Breast epithelium (tissue), 4 donors: Measurements from ENCODE around the gene CDR2. TPM values are rescaled to one million over a fixed set of nuclear protein-coding genes. Genes with fewer than 3 reads are reported as not detected.

Experiments used
- DNase-seq, 2 donors: peaks; one replicate each; pipeline ENCODE4 v3.0.0-alpha.2; 2019; ENCODE audit warnings: low spot score in 2 of 2
- H3K27ac ChIP-seq, 2 donors: fragments of 200-600 bp; sonication (generic) in 1 of 2; one replicate each; pipeline ENCODE4 v1.5.1; 2016 to 2019; ENCODE audit warnings: mild to moderate bottlenecking in 1 of 2
- H3K27me3 ChIP-seq, 2 donors: fragments of 200-600 bp; sonication (generic) in 1 of 2; one replicate each; pipeline versions ENCODE4 v1.5.1 to v1.6.0; 2017 to 2019; ENCODE audit warnings: control low read depth in 1 of 2, mild to moderate bottlenecking in 1 of 2
- H3K36me3 ChIP-seq: fragments of 200-600 bp; one replicate; pipeline ENCODE4 v1.5.1; 2019
- H3K4me1 ChIP-seq, 2 donors: fragments of 200-600 bp; sonication (generic); one replicate each; pipeline ENCODE4 v1.5.1; 2016 to 2019; ENCODE audit warnings: control low read depth in 1 of 2
- H3K4me3 ChIP-seq, 3 donors: fragments of 200-600 bp; sonication (generic); 1 replicate in 2 of 3; 2 replicates in 1 of 3; pipeline ENCODE4 v1.5.1; 2016 to 2019; ENCODE audit warnings: mild to moderate bottlenecking in 3 of 3, moderate library complexity in 2 of 3
- H3K9me3 ChIP-seq, 2 donors: fragments of 200-600 bp; sonication (generic) in 1 of 2; one replicate each; pipeline ENCODE4 v1.5.1; 2016 to 2019; ENCODE audit warnings: control low read depth in 1 of 2
- CTCF ChIP-seq, 3 donors: fragments of 450-650 bp; IDR thresholded peaks; one replicate each; pipeline ENCODE4 v1.5.1; 2016 to 2017; ENCODE audit warnings: antibody characterized with exemption in 3 of 3, mild to moderate bottlenecking in 3 of 3, moderate library complexity in 3 of 3
- POLR2A ChIP-seq: fragments of 450-650 bp; IDR thresholded peaks from one replicate; pipeline ENCODE4 v1.6.1; 2016; ENCODE audit warnings: antibody characterized with exemption, mild to moderate bottlenecking, moderate library complexity
- POLR2AphosphoS5 ChIP-seq, 3 donors: sonication (generic); formaldehyde crosslinking; IDR thresholded peaks; one replicate each; pipeline ENCODE4 v1.6.1; 2017; ENCODE audit warnings: antibody characterized with exemption in 3 of 3
- intact Hi-C: fragments of 100-400 bp; cut with DNase I; formaldehyde crosslinking; loops from one replicate; pipeline ENCODE4 v1.15.1; 2023; ENCODE audit warnings: low total_unique reads
- total RNA-seq, 3 donors: library from RNA; depleted of rRNA; stranded (reverse); fragments of >200 nt; gene quantifications; one replicate each; pipeline ENCODE4 v1.1.0, GENCODE V29; 2016

The CDR2 gene
- total RNA-seq, 3 donors from 2014 or later, result 20.2 to 37.5 (median 26.9) TPM

- TF ChIP-seq POLR2AphosphoS5 (IDR thresholded peaks at IDR 0.05) (no peak), POLR2A (no peak), CTCF (IDR thresholded peaks at IDR 0.05) (no peak)
- Histone ChIP-seq H3K4me3 (no peak overlapping the region), H3K4me1 (peaks cover 0 to 5% of the 10 kb centered on the region in 2 donors), H3K27ac (no peak overlapping the region), H3K36me3 (no peaks in the 10 kb centered on the region), H3K27me3 (no peaks in the 10 kb centered on the region), H3K9me3 (no peaks in the 10 kb centered on the region)
- intact Hi-C loops, result no loop called here
- DNase-seq, result no peak
Observed at GRCh38 chr16:22366371-22366770, 8.0 kb downstream of the CDR2 start.

GRCh38 chr16:22364241-22364640 is 10.2 kb downstream of the CDR2 start:
- Histone ChIP-seq H3K9me3 (no peaks in the 10 kb centered on the region), H3K4me3 (no peak overlapping the region), H3K27ac (no peak overlapping the region), H3K36me3 (no peaks in the 10 kb centered on the region), H3K27me3 (no peaks in the 10 kb centered on the region), H3K4me1 (peaks cover 0 to under 1% of the 10 kb centered on the region in 2 donors)
- intact Hi-C loops, result no loop called here
- no peak for TF ChIP-seq CTCF (IDR thresholded peaks at IDR 0.05)
- no peak for TF ChIP-seq POLR2AphosphoS5 (IDR thresholded peaks at IDR 0.05)
- no peak for TF ChIP-seq POLR2A
- DNase-seq, result no peak

- no peak overlapping the region for H3K27ac ChIP-seq
- H3K27me3 ChIP-seq, result no peaks in the 10 kb centered on the region
- intact Hi-C loops, result no loop called here
- no peaks in the 10 kb centered on the region for H3K36me3 ChIP-seq
- no peak overlapping the region for H3K4me3 ChIP-seq
- no peak for DNase-seq
- H3K9me3 ChIP-seq, result no peaks in the 10 kb centered on the region
- H3K4me1 ChIP-seq, result no peaks in the 10 kb centered on the region
- TF ChIP-seq POLR2A (no peak), POLR2AphosphoS5 (IDR thresholded peaks at IDR 0.05) (no peak), CTCF (IDR thresholded peaks at IDR 0.05) (no peak)
Observed at GRCh38 chr16:22360963-22361659, 13.3 kb downstream of the CDR2 start.

- Histone ChIP-seq H3K4me1 (no peaks in the 10 kb centered on the region), H3K36me3 (no peaks in the 10 kb centered on the region), H3K4me3 (no peak overlapping the region), H3K27me3 (no peaks in the 10 kb centered on the region), H3K27ac (no peak overlapping the region), H3K9me3 (no peaks in the 10 kb centered on the region)
- intact Hi-C loops, result no loop called here
- no peak for TF ChIP-seq POLR2AphosphoS5 (IDR thresholded peaks at IDR 0.05)
- TF ChIP-seq CTCF (IDR thresholded peaks at IDR 0.05), result no peak
- TF ChIP-seq POLR2A, result no peak
- DNase-seq, result no peak
Observed at GRCh38 chr16:22359679-22360078, 14.7 kb downstream of the CDR2 start.

- no peak for DNase-seq
- Histone ChIP-seq H3K4me3 (no peak overlapping the region), H3K27ac (peak overlapping the region in 1 of 2 donors; percentile 21), H3K27me3 (no peaks in the 10 kb centered on the region), H3K4me1 (no peaks in the 10 kb centered on the region), H3K36me3 (no peaks in the 10 kb centered on the region), H3K9me3 (no peaks in the 10 kb centered on the region)
- intact Hi-C loops, result no loop called here
- TF ChIP-seq POLR2A, result no peak
- TF ChIP-seq POLR2AphosphoS5 (IDR thresholded peaks at IDR 0.05), result no peak
- TF ChIP-seq CTCF (IDR thresholded peaks at IDR 0.05), result no peak
Observed at GRCh38 chr16:22358000-22358399, 16.4 kb downstream of the CDR2 start.
